K562 (cell line): ENCODE results near the gene AIG1. TPM values are rescaled to one million over a fixed set of nuclear protein-coding genes. Genes with fewer than 3 reads are reported as not detected.
A peak's percentile ranks its signal among the peaks of the same experiment; 100 is the strongest.

Experiments
- ARHGAP35 ChIP-seq: fragments of 450-650 bp; IDR thresholded peaks from 2 replicates; pipeline ENCODE4 v1.6.1; 2018; ENCODE audit not compliant: partially characterized antibody
- DNMT1 ChIP-seq: fragments of 450-650 bp; IDR thresholded peaks from 2 replicates; pipeline ENCODE4 v1.6.1; 2016; ENCODE audit warnings: antibody characterized with exemption, mild to moderate bottlenecking
- E2F4 ChIP-seq: sonication (generic); formaldehyde crosslinking; IDR thresholded peaks from 2 replicates; pipeline ENCODE4 v1.8.0; 2022; ENCODE audit warnings: mild to moderate bottlenecking, low read depth, missing genetic modification reagents
- ESRRA ChIP-seq: fragments of 450-650 bp; IDR thresholded peaks from 2 replicates; pipeline ENCODE4 v1.6.1; 2014; ENCODE audit warnings: low read depth, mild to moderate bottlenecking, moderate library complexity, borderline replicate concordance
- GATAD2A ChIP-seq: fragments of 450-650 bp; IDR thresholded peaks from 2 replicates; pipeline ENCODE4 v1.6.1; 2017
- GTF2E2 ChIP-seq: fragments of 200-800 bp; sonication (Bioruptor generic); IDR thresholded peaks from 2 replicates; pipeline ENCODE4 v1.6.1; 2016; ENCODE audit warnings: missing genetic modification characterization, missing compliant biosample characterization
- NCOA1 ChIP-seq: fragments of 450-650 bp; IDR thresholded peaks from 2 replicates; pipeline ENCODE4 v1.6.1; 2016; ENCODE audit warnings: low read depth
- POLR2B ChIP-seq: fragments of 450-650 bp; IDR thresholded peaks from 2 replicates; pipeline ENCODE4 v1.6.1; 2018; ENCODE audit warnings: low read depth; ENCODE audit not compliant: partially characterized antibody
- REST ChIP-seq, 2 experiments: fragments of 450-650 bp; formaldehyde crosslinking in 1 of 2; IDR thresholded peaks; 2 replicates each; pipeline versions ENCODE4 v1.4.0 to v1.6.1; 2014 to 2020; ENCODE audit warnings: mild to moderate bottlenecking in 2 of 2, borderline replicate concordance in 1 of 2, low read depth in 1 of 2
- SMARCA4 ChIP-seq: fragments of 450-650 bp; IDR thresholded peaks from 2 replicates; pipeline ENCODE4 v1.6.1; 2016
- SMARCA5 ChIP-seq: fragments of 450-650 bp; IDR thresholded peaks from 2 replicates; pipeline ENCODE4 v1.6.1; 2016
- TBP ChIP-seq: optimal IDR thresholded peaks from 2 replicates; pipeline ENCODE3; 2011; ENCODE audit warnings: low read depth, low read length, improper control_type of control experiment
- TCFL5 ChIP-seq: fragments of 250-450 bp; sonication (Bioruptor Pico); conservative IDR thresholded peaks from 2 replicates; pipeline ENCODE4 v1.6.1; 2021; ENCODE audit warnings: mild to moderate bottlenecking, moderate library complexity, matching md5 sums
- ZNF23 ChIP-seq: fragments of 250-450 bp; sonication (Bioruptor Pico); IDR thresholded peaks from 2 replicates; pipeline ENCODE4 v1.4.0; 2020; ENCODE audit warnings: mild to moderate bottlenecking
- polyA plus RNA-seq, 8 experiments: library from polyadenylated mRNA; depleted of rRNA in 4 of 8; stranded (reverse) in 5 of 8; unstranded in 3 of 8; fragments of >200 nt; fragmentation: Nextera tagmentation in 2 of 8; fragmentation: Illumina TruSeq in 1 of 8; extraction: Ambion mirVana in 2 of 8; extraction: Trizol in 1 of 8; gene quantifications; 2 replicates each; pipeline versions ENCODE4 v1.2.1 to v1.2.3, GENCODE V29; 2011 to 2014; ENCODE audit warnings: inconsistent platforms in 1 of 8, missing spikeins in 1 of 8
- total RNA-seq, 7 experiments: library from RNA; depleted of rRNA in 6 of 7; stranded (reverse); fragments of >200 nt in 6 of 7; fragmentation: Illumina TruSeq in 2 of 7; extraction: Trizol in 2 of 7; gene quantifications; 2 replicates each; pipeline versions ENCODE4 v1.2.1 to v1.2.3, GENCODE V29; 2011 to 2021; ENCODE audit warnings: low replicate concordance in 1 of 7
- TF ChIP-seq, protein P1 (sequence below): sonication (generic); formaldehyde crosslinking; IDR thresholded peaks from 2 replicates; pipeline ENCODE4 v1.8.0; 2022; ENCODE audit warnings: mild to moderate bottlenecking, missing genetic modification reagents

AIG1 gene
- total and polyA plus RNA-seq, 9 of the 15 experiments (the other 6 are each of a cell fraction or from before 2014, with no cell fraction given) = 74.8 to 333 (median 127) TPM

DNA sequence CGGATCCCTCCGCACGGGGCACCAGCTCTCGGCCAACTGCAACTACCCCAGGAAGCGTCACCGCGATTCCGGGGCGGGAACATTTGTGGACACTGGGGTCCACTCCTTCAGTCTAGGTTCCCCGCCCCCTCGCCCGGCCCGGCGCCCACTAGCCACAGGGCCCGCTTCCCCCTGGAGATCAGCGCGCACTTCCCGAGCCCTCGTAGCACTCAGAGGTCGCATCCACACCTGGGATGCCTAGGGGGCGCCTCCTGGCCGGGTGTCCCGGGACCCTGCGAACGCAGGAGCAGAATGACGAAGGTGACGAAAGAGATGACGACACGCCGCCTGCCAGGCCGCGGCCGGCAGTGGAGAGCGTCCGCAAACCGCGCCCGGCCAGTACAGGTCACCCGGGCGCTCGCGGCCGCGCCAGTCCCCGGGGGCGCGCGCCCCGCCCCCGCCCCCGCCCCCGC, 309 bp upstream of the AIG1 start (continued):
- TF ChIP-seq ESRRA (peak; percentile 83), ZNF23 (no peak), ARHGAP35 (no peak), SMARCA5 (no peak), GATAD2A (peak; percentile 96), SMARCA4 (no peak; the same call in 1 of the 2 replicates), POLR2B (peak; percentile 27), NCOA1 (peak; percentile 97), E2F4 (CRISPR knock-in tag) (peak; percentile 81), TCFL5 (CRISPR knock-in tag) (no peak), GTF2E2 (tag) (no peak; the same call in 1 of the 2 replicates), TBP (no peak), REST (IDR thresholded peaks at IDR 0.05; ENCODE audit: borderline replicate concordance) (0 out of 2 replicates have a peak, but pooled peaks have one; percentile 28), REST (CRISPR knock-in tag; IDR thresholded peaks at IDR 0.05; ENCODE audit: low read depth) (0 out of 2 replicates have a peak, but pooled peaks have one; percentile 58), DNMT1 (no peak)
- TF ChIP-seq, protein P1, sequence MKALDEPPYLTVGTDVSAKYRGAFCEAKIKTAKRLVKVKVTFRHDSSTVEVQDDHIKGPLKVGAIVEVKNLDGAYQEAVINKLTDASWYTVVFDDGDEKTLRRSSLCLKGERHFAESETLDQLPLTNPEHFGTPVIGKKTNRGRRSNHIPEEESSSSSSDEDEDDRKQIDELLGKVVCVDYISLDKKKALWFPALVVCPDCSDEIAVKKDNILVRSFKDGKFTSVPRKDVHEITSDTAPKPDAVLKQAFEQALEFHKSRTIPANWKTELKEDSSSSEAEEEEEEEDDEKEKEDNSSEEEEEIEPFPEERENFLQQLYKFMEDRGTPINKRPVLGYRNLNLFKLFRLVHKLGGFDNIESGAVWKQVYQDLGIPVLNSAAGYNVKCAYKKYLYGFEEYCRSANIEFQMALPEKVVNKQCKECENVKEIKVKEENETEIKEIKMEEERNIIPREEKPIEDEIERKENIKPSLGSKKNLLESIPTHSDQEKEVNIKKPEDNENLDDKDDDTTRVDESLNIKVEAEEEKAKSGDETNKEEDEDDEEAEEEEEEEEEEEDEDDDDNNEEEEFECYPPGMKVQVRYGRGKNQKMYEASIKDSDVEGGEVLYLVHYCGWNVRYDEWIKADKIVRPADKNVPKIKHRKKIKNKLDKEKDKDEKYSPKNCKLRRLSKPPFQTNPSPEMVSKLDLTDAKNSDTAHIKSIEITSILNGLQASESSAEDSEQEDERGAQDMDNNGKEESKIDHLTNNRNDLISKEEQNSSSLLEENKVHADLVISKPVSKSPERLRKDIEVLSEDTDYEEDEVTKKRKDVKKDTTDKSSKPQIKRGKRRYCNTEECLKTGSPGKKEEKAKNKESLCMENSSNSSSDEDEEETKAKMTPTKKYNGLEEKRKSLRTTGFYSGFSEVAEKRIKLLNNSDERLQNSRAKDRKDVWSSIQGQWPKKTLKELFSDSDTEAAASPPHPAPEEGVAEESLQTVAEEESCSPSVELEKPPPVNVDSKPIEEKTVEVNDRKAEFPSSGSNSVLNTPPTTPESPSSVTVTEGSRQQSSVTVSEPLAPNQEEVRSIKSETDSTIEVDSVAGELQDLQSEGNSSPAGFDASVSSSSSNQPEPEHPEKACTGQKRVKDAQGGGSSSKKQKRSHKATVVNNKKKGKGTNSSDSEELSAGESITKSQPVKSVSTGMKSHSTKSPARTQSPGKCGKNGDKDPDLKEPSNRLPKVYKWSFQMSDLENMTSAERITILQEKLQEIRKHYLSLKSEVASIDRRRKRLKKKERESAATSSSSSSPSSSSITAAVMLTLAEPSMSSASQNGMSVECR (CRISPR knock-in tag) = peak; percentile 56; the same call in 1 of the 2 replicates
